GM23248 (cell line): ENCODE results near the gene CIAPIN1. TPM values are rescaled to one million over a fixed set of nuclear protein-coding genes. Genes with fewer than 3 reads are reported as not detected.

Source experiments
- DNase-seq: peaks from one replicate; pipeline ENCODE4 v3.0.0-alpha.2; 2015
- H2AFZ ChIP-seq: fragments of 200-600 bp; sonication (generic); 2 replicates; pipeline ENCODE4 v1.6.1; 2016; ENCODE audit warnings: antibody characterized with exemption
- H3F3A ChIP-seq: fragments of 200-600 bp; sonication (generic); 2 replicates; pipeline ENCODE4 v1.6.1; 2016; ENCODE audit warnings: mild to moderate bottlenecking, antibody characterized with exemption, mixed run types; ENCODE audit not compliant: insufficient read depth
- H3K27ac ChIP-seq: fragments of 200-600 bp; sonication (generic); 2 replicates; pipeline ENCODE4 v1.5.1; 2016; ENCODE audit warnings: mild to moderate bottlenecking
- H3K27me3 ChIP-seq: fragments of 200-600 bp; sonication (generic); replicated peaks from 2 replicates; pipeline ENCODE4 v1.6.1; 2016; ENCODE audit warnings: mild to moderate bottlenecking; ENCODE audit not compliant: insufficient read depth
- H3K36me3 ChIP-seq: fragments of 200-600 bp; sonication (generic); 2 replicates; pipeline ENCODE4 v1.6.1; 2016; ENCODE audit warnings: low read depth, mild to moderate bottlenecking
- H3K4me1 ChIP-seq: fragments of 200-600 bp; sonication (generic); 2 replicates; pipeline ENCODE4 v1.6.1; 2016; ENCODE audit warnings: mild to moderate bottlenecking; ENCODE audit not compliant: insufficient read depth
- H3K4me2 ChIP-seq: fragments of 200-600 bp; sonication (generic); one replicate; pipeline ENCODE4 v1.6.1; 2016; ENCODE audit warnings: mild to moderate bottlenecking; ENCODE audit not compliant: unreplicated experiment
- H3K4me3 ChIP-seq: fragments of 200-600 bp; sonication (generic); 2 replicates; pipeline ENCODE4 v1.5.1; 2016; ENCODE audit warnings: mild to moderate bottlenecking
- H3K79me2 ChIP-seq: fragments of 200-600 bp; sonication (generic); 2 replicates; pipeline ENCODE4 v1.6.1; 2016; ENCODE audit warnings: mild to moderate bottlenecking; ENCODE audit not compliant: insufficient read depth
- H3K9ac ChIP-seq: fragments of 200-600 bp; sonication (generic); 2 replicates; pipeline ENCODE4 v1.6.1; 2016; ENCODE audit warnings: mild to moderate bottlenecking
- H3K9me2 ChIP-seq: fragments of 200-600 bp; sonication (generic); 2 replicates; pipeline ENCODE4 v1.6.1; 2016; ENCODE audit warnings: mixed run types, mild to moderate bottlenecking, moderate library complexity; ENCODE audit not compliant: insufficient read depth
- H3K9me3 ChIP-seq: fragments of 200-600 bp; sonication (generic); one replicate; pipeline ENCODE4 v1.6.1; 2017; ENCODE audit warnings: low read depth
- H4K20me1 ChIP-seq: fragments of 200-600 bp; sonication (generic); 2 replicates; pipeline ENCODE4 v1.6.0; 2016; ENCODE audit not compliant: insufficient read depth
- EZH2 ChIP-seq: fragments of 200-600 bp; sonication (generic); IDR thresholded peaks from 2 replicates; pipeline ENCODE4 v1.6.1; 2018; ENCODE audit warnings: antibody characterized with exemption, mild to moderate bottlenecking; ENCODE audit not compliant: insufficient read depth, poor library complexity, severe bottlenecking
- EZH2phosphoT487 ChIP-seq: fragments of 200-600 bp; sonication (generic); IDR thresholded peaks from 2 replicates; pipeline ENCODE4 v1.6.1; 2018; ENCODE audit warnings: antibody characterized with exemption, moderate library complexity, mild to moderate bottlenecking, low read depth; ENCODE audit not compliant: insufficient read depth
- WGBS, 2 experiments: methylation state at CpG; one replicate each; pipeline ENCODE4 v1.1.6; 2015 to 2017; ENCODE audit warnings: low lambda C conversion rate in 2 of 2, low coverage in 1 of 2; ENCODE audit errors: missing lambda C conversion rate in 2 of 2; 5-methylcytosine and 5-hydroxymethylcytosine counted together
- in situ Hi-C: fragments of 300-500 bp; cut with MboI; formaldehyde crosslinking; loops from 2 replicates; pipeline ENCODE4 v1.15.0; 2020
- polyA plus RNA-seq: library from polyadenylated mRNA; unstranded; fragments of >200 nt; fragmentation: Nextera tagmentation; extraction: Ambion mirVana; gene quantifications from 2 replicates; pipeline ENCODE4 v1.2.1, GENCODE V29; 2016
- total RNA-seq: library from RNA; depleted of rRNA; stranded (reverse); fragments of >200 nt; shearing (Covaris generic); gene quantifications from 2 replicates; pipeline ENCODE4 v1.2.3, GENCODE V29; 2014

Gene CIAPIN1
- total and polyA plus RNA-seq, 2 experiments from 2014 or later: 35.7 to 45.1 TPM

DNA sequence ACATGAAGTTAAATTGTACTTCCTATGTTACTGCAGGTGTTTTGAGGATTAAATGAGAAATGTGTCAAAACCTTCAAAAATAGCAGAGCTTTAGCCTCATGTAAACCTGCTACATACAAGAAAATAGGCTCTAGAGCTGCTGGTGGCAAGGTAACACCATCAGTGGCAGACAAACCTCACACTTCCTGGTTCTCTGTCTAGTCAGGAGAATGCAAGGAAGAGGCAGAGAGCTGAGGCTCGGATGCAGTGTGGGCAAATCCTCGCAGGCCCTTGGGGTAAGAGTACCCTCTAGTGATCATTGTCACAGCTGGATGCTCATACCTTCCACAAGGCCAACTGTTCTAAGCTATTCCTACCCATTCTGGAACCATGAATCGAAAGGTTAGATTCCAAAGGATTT lies 14.2 kb downstream of the CIAPIN1 start:
- TF ChIP-seq EZH2 (no peak), EZH2phosphoT487 (no peak)
- 96 to 97% methylated on average over 3 of the region's 3 CpGs for WGBS, 2 experiments
- H3K9ac ChIP-seq: no peak overlapping the region
- no peak overlapping the region for H3K4me2 ChIP-seq
- H3K79me2 ChIP-seq: no peaks in the 10 kb centered on the region
- H3K9me3 ChIP-seq: no peaks in the 10 kb centered on the region
- no peaks in the 10 kb centered on the region for H3F3A ChIP-seq
- no peaks in the 10 kb centered on the region for H4K20me1 ChIP-seq
- H2AFZ ChIP-seq: no peak overlapping the region
- no peaks in the 10 kb centered on the region for H3K9me2 ChIP-seq
- H3K27me3 ChIP-seq: no peaks in the 10 kb centered on the region
- in situ Hi-C loops: no loop called here
- no peak overlapping the region for H3K4me3 ChIP-seq
- H3K4me1 ChIP-seq: no peaks in the 10 kb centered on the region
- no peak overlapping the region for H3K27ac ChIP-seq
- no peak for DNase-seq
- peaks cover 71% of the 10 kb centered on the region for H3K36me3 ChIP-seq

GRCh38 chr16:57432505-57432904 lies 14.7 kb downstream of the CIAPIN1 start:
- H3K4me1 ChIP-seq: no peaks in the 10 kb centered on the region
- H3K79me2 ChIP-seq: no peaks in the 10 kb centered on the region
- H3K27ac ChIP-seq: no peak overlapping the region
- no peaks in the 10 kb centered on the region for H3K27me3 ChIP-seq
- H3F3A ChIP-seq: no peaks in the 10 kb centered on the region
- TF ChIP-seq EZH2 (no peak), EZH2phosphoT487 (no peak)
- H3K36me3 ChIP-seq: peaks cover 66% of the 10 kb centered on the region
- H2AFZ ChIP-seq: no peak overlapping the region
- DNase-seq: no peak
- H3K9me2 ChIP-seq: no peaks in the 10 kb centered on the region
- no peak overlapping the region for H3K4me3 ChIP-seq
- H3K9ac ChIP-seq: no peak overlapping the region
- H3K9me3 ChIP-seq: no peaks in the 10 kb centered on the region
- 94 to 98% methylated on average over 2 of the region's 2 CpGs for WGBS, 2 experiments
- in situ Hi-C loops: no loop called here
- no peaks in the 10 kb centered on the region for H4K20me1 ChIP-seq
- no peak overlapping the region for H3K4me2 ChIP-seq

DNA sequence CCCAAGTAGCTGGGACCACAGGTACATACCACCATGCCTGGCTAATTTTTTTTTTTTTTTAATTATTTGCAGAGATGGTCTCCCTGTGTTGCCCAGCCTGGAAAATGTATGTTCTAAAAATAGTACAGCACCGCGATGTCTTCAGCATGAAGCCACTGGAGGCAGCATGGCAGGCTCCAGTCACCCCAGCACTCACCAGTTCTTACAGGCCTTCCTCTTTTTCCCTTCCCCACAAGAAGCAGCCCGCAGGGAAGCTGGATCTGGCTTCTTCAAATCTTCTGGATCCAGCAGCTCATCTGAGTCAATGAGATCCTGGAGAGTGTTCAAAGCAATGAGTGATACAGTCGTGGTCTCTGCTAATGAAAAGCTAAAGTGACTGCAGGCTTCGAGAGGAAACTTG lies 16.2 kb downstream of the CIAPIN1 start:
- H3K4me1 ChIP-seq: no peaks in the 10 kb centered on the region

GRCh38 chr16:57427824-57428223 lies 19.4 kb downstream of the CIAPIN1 start:
- Histone ChIP-seq H3K27me3 (no peaks in the 10 kb centered on the region), H3K9me3 (no peaks in the 10 kb centered on the region), H3K4me2 (no peak overlapping the region), H2AFZ (no peak overlapping the region), H3K79me2 (no peaks in the 10 kb centered on the region), H3F3A (no peaks in the 10 kb centered on the region), H4K20me1 (no peaks in the 10 kb centered on the region), H3K9me2 (no peaks in the 10 kb centered on the region), H3K4me3 (no peak overlapping the region), H3K4me1 (no peaks in the 10 kb centered on the region), H3K9ac (no peak overlapping the region), H3K36me3 (peaks cover 27% of the 10 kb centered on the region), H3K27ac (no peak overlapping the region)
- in situ Hi-C loops: no loop called here
- DNase-seq: no peak
- no peak for TF ChIP-seq EZH2

More for the DNA sequence above, 16.2 kb downstream of the CIAPIN1 start:
- Histone ChIP-seq H3K79me2 (no peaks in the 10 kb centered on the region), H3K27ac (no peak overlapping the region), H3K9ac (no peak overlapping the region), H3K27me3 (no peaks in the 10 kb centered on the region), H3K9me3 (no peaks in the 10 kb centered on the region), H4K20me1 (no peaks in the 10 kb centered on the region), H3K4me3 (no peak overlapping the region), H3K4me2 (no peak overlapping the region), H2AFZ (no peak overlapping the region), H3K36me3 (peaks cover 57% of the 10 kb centered on the region), H3F3A (no peaks in the 10 kb centered on the region), H3K9me2 (no peaks in the 10 kb centered on the region)
- 73 to 74% methylated on average over 5 of the region's 5 CpGs for WGBS, 2 experiments
- no peak for TF ChIP-seq EZH2phosphoT487
- in situ Hi-C loops: no loop called here
- no peak for DNase-seq

GRCh38 chr16:57427307-57427706 lies 19.9 kb downstream of the CIAPIN1 start:
- Histone ChIP-seq H4K20me1 (no peaks in the 10 kb centered on the region), H3F3A (peaks cover 5% of the 10 kb centered on the region; the same call in 1 of the 2 replicates), H3K36me3 (peaks cover 23% of the 10 kb centered on the region), H3K4me2 (no peak overlapping the region), H3K79me2 (no peaks in the 10 kb centered on the region), H3K27ac (no peak overlapping the region), H3K27me3 (no peaks in the 10 kb centered on the region), H3K4me1 (peaks cover 3% of the 10 kb centered on the region; the same call in 1 of the 2 replicates), H2AFZ (no peak overlapping the region), H3K9me2 (no peaks in the 10 kb centered on the region), H3K9me3 (no peaks in the 10 kb centered on the region), H3K9ac (no peak overlapping the region), H3K4me3 (no peak overlapping the region)
- DNase-seq: no peak
- TF ChIP-seq EZH2phosphoT487 (no peak), EZH2 (no peak)
- WGBS, 2 experiments: 72 to 73% methylated on average over 8 of the region's 8 CpGs
- in situ Hi-C loops: no loop called here
